AG08396 (cell line): ENCODE results near the gene RPS8.
A peak's percentile ranks its signal among the peaks of the same experiment; 100 is the strongest.
"Not testable (repeated sequence)": the region's sequence is repeated elsewhere in the genome, so short reads cannot be mapped to it uniquely, and the experiment has no call there.

Source experiments
- DNase-seq: peaks from one replicate; pipeline ENCODE4 v3.0.0; 2012; ENCODE audit warnings: low spot score, mixed read lengths

Gene RPS8

DNA sequence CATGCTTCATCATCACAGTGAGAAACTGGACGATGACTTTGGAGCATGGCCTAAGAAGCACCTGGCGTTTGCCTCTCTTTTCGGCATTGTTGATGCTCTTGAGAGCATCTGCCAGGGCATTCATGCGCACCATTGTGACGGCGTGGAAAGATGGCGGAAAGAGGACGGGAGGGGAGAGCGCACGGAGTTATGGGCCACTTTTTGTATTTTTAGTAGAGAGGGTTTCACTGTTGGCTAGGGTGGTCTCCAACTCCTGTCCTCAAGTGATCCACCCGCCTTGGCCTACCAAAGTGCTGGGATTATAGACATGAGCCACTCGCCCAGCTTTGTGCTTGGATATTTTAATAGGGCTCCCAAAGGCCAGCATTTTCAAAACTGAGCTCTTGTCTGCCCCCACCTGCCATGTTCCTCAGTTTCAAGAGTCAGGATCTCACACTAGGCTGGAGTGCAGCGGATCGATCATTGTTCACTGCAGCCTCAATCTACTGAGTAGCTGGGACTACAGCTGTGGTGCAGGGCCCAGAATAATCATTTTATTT lies 5.3 kb downstream of the RPS8 start:
- DNase-seq = no peak

DNA sequence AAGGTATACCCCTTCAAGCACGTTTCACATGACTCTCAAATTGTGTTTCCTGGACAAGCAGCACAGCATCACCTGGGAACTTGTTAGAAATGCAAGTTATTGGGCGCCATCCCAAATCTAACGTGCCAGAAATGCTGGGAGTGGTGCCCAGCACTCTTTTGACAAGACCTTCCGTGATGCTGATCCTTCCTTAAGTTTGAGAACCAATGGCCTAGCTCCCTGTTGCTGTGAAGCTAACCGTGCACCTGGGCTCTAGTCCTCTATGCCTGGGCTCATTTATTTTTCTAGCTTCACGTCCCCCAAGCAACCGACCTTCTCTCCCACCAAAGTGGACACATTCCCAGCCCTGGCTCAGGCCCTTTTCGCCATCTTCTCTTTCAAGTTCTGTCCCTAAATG lies 8.4 kb downstream of the RPS8 start:
- no peak for DNase-seq

- DNase-seq = no peak
Measured at GRCh38 chr1:44784094-44785028, 9.0 kb downstream of the RPS8 start.

DNA sequence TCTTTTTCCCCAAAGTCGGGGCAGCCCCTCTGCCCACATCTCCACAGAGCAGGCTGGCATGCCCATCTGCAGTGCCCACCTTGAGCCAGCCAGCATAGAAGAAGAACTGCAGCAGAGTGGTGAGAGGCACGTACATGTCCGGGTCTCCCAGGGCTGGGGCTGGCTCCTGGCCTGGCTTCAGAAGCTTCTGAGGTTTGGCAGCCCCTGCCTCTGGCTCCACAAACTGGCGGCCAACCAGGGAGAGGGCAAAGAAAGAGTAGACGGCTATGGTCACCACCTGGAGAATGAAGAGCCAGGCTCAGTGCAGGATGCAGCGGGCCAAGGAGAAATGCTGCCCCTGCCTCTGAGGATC lies 9.7 kb downstream of the RPS8 start:
- DNase-seq = no peak

DNA sequence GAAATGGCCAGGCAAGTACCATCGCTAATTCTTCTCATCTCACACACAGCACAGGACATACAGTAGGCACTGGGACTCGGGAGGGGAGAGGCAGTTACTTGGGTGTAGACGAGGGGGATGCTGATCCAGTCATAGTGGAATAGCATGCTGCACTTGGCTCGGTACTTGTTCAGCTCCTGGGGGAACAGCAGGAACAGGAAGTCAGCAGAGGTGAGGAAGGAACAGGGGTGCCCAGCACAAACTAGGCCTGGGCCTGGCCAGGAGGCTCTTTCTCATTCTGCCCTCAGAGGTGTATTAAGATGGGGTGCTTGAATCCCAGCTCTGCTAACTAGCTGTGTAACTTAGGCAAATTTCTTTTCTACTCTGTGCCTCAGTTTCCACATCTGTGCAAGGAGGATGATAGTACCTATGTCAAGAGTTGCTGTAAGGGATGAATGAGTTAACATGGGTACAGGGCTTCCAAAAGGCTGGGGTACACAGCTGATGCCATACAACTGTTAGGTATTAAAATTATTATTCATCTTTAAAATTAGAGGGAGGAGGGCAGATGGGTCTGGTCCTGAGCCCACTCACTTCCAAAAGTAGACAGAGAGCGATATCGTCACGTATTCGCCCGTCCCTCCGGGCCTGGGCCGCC lies 10.3 kb downstream of the RPS8 start:
- no peak for DNase-seq

GRCh38 chr1:44786138-44786840 lies 10.9 kb downstream of the RPS8 start:
- DNase-seq = peak; percentile 75

DNA sequence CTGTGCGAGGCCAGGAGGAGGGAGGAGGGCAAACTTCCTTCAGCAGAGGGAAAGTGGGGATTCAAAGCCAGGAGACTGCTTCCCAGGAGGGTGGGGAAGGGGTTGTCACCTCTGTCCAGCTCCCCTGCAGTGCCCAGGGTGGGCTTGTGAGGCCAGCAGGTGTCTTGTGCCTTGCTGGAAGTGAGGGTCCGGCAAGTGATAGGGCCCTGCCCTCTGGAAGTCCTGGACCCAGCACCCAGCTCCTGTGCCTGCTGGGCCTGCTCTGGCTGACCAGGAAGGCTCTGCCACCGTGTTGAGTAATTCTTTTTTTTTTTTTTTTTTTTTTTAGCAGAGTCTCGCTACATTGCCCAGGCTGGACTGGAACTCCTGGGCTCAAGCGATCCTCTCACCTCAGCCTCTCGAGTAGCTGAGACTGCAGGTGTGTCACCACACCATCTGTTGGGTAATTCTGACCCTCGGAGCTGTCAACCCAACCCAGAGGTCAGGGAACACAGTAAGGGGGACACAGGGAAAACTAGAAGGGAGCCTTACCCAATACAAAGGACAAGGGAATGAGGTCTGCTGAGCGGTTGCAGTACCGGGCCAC lies 11.6 kb downstream of the RPS8 start:
- DNase-seq = no peak

DNA sequence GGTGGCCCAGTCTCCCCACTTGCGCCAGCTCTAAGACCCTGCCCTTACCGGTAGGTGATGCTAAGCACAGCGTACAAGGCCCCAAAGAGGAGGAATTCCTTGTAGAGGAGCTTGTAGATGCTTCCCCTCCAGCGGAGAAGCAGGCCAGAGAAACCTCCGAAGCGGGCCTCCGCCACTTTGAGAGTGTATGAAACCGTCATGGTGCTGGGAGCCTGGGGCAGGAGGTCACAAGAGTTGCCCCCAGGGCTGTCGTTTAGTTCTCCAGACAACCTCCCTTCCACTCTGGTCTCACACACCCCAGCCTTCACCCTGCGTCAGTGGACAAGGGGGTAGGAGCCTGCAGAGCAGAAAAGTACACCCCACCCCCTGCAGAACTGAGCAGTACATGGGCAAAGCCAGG lies 12.2 kb downstream of the RPS8 start:
- DNase-seq = no peak

GRCh38 chr1:44788120-44788860 lies 12.9 kb downstream of the RPS8 start, which contains the start of gene BEST4:
Gene BEST4, minus strand, starts transcription at chr1:44788170. Its CDS starts 465 bp downstream, at chr1:44787705.
- no peak for DNase-seq

GRCh38 chr1:44790968-44791801 lies 15.8 kb downstream of the RPS8 start:
- DNase-seq = no peak

DNA sequence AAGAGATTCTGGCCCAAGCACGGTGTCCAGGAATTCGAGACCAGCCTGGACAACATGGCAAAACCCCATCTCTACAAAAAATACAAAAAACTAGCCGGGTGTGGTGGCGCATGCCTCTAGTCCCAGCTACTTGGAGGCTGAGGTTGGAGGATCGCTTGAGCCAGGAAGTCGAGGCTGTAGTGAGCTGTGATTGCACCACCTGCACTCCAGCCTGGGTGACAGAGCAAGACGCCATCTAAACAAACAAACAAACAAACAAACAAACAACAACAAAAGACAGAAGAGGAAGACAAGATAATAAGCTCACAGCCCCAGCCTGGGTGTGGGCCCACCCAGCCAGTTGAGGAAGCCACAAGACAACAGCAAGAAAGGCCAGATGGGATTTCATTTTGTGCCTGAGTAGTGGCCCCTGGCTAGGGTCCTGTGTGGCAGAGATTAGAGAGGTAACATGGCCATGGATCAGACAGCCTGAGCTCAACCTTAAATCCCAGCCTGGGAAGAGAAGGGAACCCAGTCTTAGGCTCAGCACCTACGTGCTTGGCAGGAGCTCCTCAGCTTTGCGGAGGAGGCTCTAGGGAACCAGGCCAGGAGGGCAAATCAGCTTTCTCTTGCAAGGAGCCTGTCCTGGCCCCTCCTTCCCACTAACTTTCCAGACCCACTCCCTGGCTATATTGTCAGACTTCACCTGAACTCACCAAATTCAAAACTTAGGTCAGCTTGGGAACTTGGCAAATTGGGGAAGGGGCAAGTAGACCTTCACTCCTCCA lies 17.6 kb downstream of the RPS8 start:
- no peak for DNase-seq

GRCh38 chr1:44797886-44798285 lies 22.5 kb downstream of the RPS8 start:
- not testable (repeated sequence) for DNase-seq

DNA sequence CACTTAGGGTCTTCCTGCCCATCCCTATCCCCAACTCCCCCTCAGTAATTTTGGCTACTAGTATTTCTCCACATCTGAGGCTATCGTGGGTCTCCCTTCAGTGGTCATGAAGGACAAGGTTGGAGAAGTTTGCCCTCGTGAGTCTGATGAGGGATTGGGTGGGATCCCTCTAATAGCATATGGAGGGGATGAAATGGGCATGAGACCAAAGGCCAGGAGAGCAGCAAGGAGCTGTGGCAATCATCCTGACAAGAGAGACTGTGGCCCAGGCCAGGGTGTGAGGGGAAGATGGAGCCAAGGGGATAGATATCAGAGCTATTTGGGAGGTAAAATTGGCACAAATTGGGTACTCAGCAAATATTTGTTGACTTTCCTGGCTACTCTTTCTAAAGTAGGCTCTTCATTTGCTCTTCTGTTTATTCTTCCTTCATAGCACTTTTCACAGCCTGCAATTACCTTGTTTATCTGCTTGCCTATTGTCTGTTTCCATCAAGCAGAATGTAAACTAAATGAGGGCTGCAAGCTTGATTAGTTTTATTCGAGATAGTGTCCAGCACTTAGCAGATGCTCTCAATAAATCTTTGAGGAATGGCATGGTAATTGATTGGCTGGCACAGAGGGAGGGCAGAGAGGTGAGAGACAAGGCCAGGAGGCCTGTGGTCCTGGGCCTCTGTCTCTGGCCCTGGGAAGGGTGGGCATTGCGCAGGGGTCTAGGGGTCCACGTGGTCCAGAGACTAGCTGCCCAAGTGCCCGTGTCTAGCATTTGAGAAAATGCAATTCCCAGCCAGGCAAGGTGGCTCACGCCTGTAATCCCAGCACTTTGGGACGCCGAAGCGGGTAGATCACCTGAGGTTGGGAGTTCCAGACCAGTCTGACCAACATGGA lies 23.4 kb downstream of the RPS8 start:
- DNase-seq = no peak

- DNase-seq = peak; percentile 98
Measured at GRCh38 chr1:44799770-44800584, 24.6 kb downstream of the RPS8 start, which contains the start of gene PLK3. Gene PLK3, plus strand, starts transcription at chr1:44800377. Its CDS starts 87 bp downstream, at chr1:44800464.

DNA sequence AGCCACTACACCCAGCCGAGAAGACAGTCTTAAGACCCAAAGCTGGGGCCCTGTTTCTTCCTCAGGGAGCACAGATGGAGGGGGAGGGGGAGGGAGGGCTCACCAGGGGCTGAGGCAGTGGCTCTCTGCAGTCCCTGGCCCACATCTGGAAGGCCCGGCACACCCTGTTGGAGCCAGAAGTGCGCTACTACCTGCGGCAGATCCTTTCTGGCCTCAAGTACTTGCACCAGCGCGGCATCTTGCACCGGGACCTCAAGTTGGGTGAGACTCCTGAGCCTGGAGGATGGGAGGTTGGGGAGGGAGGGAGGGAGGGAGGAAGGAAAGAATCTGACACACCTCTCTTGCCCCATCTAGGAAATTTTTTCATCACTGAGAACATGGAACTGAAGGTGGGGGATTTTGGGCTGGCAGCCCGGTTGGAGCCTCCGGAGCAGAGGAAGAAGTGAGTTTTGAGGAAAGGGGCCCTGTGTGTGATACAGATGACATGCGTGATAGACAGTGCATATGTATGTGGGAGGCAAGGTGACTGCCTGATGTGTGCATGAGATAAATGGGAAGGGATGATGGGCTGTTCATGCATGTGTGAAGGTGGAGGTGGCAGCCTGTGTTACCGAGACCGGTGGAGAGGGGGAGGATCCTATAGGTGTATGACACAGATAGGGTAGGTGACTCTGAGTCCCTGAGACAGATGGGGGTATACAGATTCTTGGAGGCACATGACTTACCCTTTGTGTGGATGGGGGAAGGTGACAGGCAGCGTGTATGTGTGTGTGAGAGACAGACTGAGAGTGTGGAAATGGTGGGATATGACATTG lies 26.4 kb downstream of the RPS8 start:
- no peak for DNase-seq

- DNase-seq = no peak
Measured at GRCh38 chr1:44802306-44803061, 27.1 kb downstream of the RPS8 start.
